HepG2 (cell line): Measurements from ENCODE around the gene IGFBP6. TPM values are rescaled to one million over a fixed set of nuclear protein-coding genes. Genes with fewer than 3 reads are reported as not detected.

Experiments used
- HDAC6 ChIP-seq: fragments of 200-600 bp; sonication (generic); IDR thresholded peaks from 2 replicates; pipeline ENCODE4 v1.7.0; 2017; ENCODE audit warnings: mild to moderate bottlenecking, antibody characterized with exemption, low read length, low read depth
- HHEX ChIP-seq: IDR thresholded peaks from 2 replicates; pipeline ENCODE4 v1.6.1; 2016; ENCODE audit warnings: control low read depth
- HIVEP1 ChIP-seq: sonication (generic); formaldehyde crosslinking; IDR thresholded peaks from 2 replicates; pipeline ENCODE4 v1.4.0; 2020; ENCODE audit warnings: mild to moderate bottlenecking, missing genetic modification reagents
- HNRNPH1 ChIP-seq: fragments of 200-400 bp; formaldehyde crosslinking; optimal IDR thresholded peaks from 2 replicates; pipeline ENCODE3; 2017; ENCODE audit warnings: mild to moderate bottlenecking, low read depth, low read length
- HNRNPUL1 ChIP-seq: fragments of 200-400 bp; formaldehyde crosslinking; IDR thresholded peaks from 2 replicates; pipeline ENCODE4 v1.6.1; 2017; ENCODE audit warnings: low read depth, mild to moderate bottlenecking, low read length, moderate library complexity
- KDM6A ChIP-seq: IDR thresholded peaks from 2 replicates; pipeline ENCODE4 v1.6.1; 2016; ENCODE audit warnings: low read depth
- MEIS1 ChIP-seq: sonication (generic); formaldehyde crosslinking; IDR thresholded peaks from 2 replicates; pipeline ENCODE4 v1.9.0; 2021; ENCODE audit warnings: mild to moderate bottlenecking, missing genetic modification reagents, moderate library complexity, borderline replicate concordance
- MIER3 ChIP-seq: IDR thresholded peaks from 2 replicates; pipeline ENCODE4 v1.6.1; 2016; ENCODE audit warnings: missing compliant biosample characterization, borderline replicate concordance
- NR2C2 ChIP-seq: sonication (generic); formaldehyde crosslinking; IDR thresholded peaks from 2 replicates; pipeline ENCODE4 v1.4.0; 2020; ENCODE audit warnings: missing genetic modification reagents, mild to moderate bottlenecking, moderate library complexity, borderline replicate concordance
- ONECUT2 ChIP-seq: sonication (generic); formaldehyde crosslinking; IDR thresholded peaks from 2 replicates; pipeline ENCODE4 v1.4.0; 2020; ENCODE audit warnings: missing genetic modification reagents
- PCBP2 ChIP-seq: fragments of 200-400 bp; formaldehyde crosslinking; optimal IDR thresholded peaks from 2 replicates; pipeline ENCODE3; 2018; ENCODE audit warnings: low read length, low read depth; ENCODE audit not compliant: poor library complexity, severe bottlenecking
- PLRG1 ChIP-seq: fragments of 450-650 bp; conservative IDR thresholded peaks from 2 replicates; pipeline ENCODE4 v1.6.1; 2016
- RARG ChIP-seq: sonication (generic); formaldehyde crosslinking; IDR thresholded peaks from 2 replicates; pipeline ENCODE4 v1.4.0; 2020; ENCODE audit warnings: low read depth, mild to moderate bottlenecking, missing genetic modification reagents
- REL ChIP-seq: sonication (generic); formaldehyde crosslinking; conservative IDR thresholded peaks from 2 replicates; pipeline ENCODE4 v1.8.0; 2022; ENCODE audit warnings: mild to moderate bottlenecking, missing genetic modification reagents, moderate library complexity
- SKI ChIP-seq: fragments of 450-650 bp; IDR thresholded peaks from one replicate; pipeline ENCODE4 v1.6.1; 2018; ENCODE audit warnings: mild to moderate bottlenecking; ENCODE audit not compliant: partially characterized antibody
- SRSF1 ChIP-seq: fragments of 200-400 bp; formaldehyde crosslinking; optimal IDR thresholded peaks from 2 replicates; pipeline ENCODE3; 2017; ENCODE audit warnings: mild to moderate bottlenecking, low read depth, low read length, moderate library complexity
- STAT5B ChIP-seq: sonication (generic); formaldehyde crosslinking; IDR thresholded peaks from 2 replicates; pipeline ENCODE4 v1.4.0; 2020; ENCODE audit warnings: missing genetic modification reagents
- ZFAT ChIP-seq: sonication (generic); formaldehyde crosslinking; conservative IDR thresholded peaks from 2 replicates; pipeline ENCODE4 v1.8.1; 2023; ENCODE audit warnings: missing genetic modification reagents, inconsistent platforms
- ZFP36 ChIP-seq: fragments of 150-350 bp; IDR thresholded peaks from 2 replicates; pipeline ENCODE4 v1.6.1; 2018; ENCODE audit warnings: borderline replicate concordance, low read length, low read depth; ENCODE audit not compliant: partially characterized antibody
- ZKSCAN5 ChIP-seq: sonication (generic); formaldehyde crosslinking; IDR thresholded peaks from 2 replicates; pipeline ENCODE4 v1.5.1; 2020; ENCODE audit warnings: mild to moderate bottlenecking, missing genetic modification reagents
- ZNF143 ChIP-seq: sonication (generic); formaldehyde crosslinking; IDR thresholded peaks from 2 replicates; pipeline ENCODE4 v1.4.0; 2020; ENCODE audit warnings: missing genetic modification reagents
- ZNF256 ChIP-seq: sonication (generic); formaldehyde crosslinking; conservative IDR thresholded peaks from 2 replicates; pipeline ENCODE4 v1.4.0; 2020; ENCODE audit warnings: missing genetic modification reagents
- ZNF282 ChIP-seq: fragments of 450-650 bp; IDR thresholded peaks from 2 replicates; pipeline ENCODE4 v1.6.1; 2018; ENCODE audit not compliant: partially characterized antibody
- ZNF33A ChIP-seq: sonication (generic); formaldehyde crosslinking; IDR thresholded peaks from 2 replicates; pipeline ENCODE4 v1.5.1; 2020; ENCODE audit warnings: missing genetic modification reagents, mild to moderate bottlenecking, moderate library complexity, borderline replicate concordance
- ZNF558 ChIP-seq: sonication (generic); formaldehyde crosslinking; IDR thresholded peaks from 2 replicates; pipeline ENCODE4 v1.9.0; 2022; ENCODE audit warnings: mild to moderate bottlenecking, missing genetic modification reagents, borderline replicate concordance
- ZNF713 ChIP-seq: sonication (generic); formaldehyde crosslinking; IDR thresholded peaks from 2 replicates; pipeline ENCODE4 v1.4.0; 2020; ENCODE audit warnings: mild to moderate bottlenecking, missing genetic modification reagents
- ZNF879 ChIP-seq: sonication (generic); formaldehyde crosslinking; IDR thresholded peaks from 2 replicates; pipeline ENCODE4 v1.8.1; 2023; ENCODE audit warnings: missing genetic modification reagents
- ZSCAN29 ChIP-seq: sonication (generic); formaldehyde crosslinking; conservative IDR thresholded peaks from 2 replicates; pipeline ENCODE4 v1.4.0; 2020; ENCODE audit warnings: mild to moderate bottlenecking, missing genetic modification reagents
- ZUFSP ChIP-seq: sonication (generic); formaldehyde crosslinking; IDR thresholded peaks from 2 replicates; pipeline ENCODE4 v1.9.0; 2021; ENCODE audit warnings: missing genetic modification reagents, mild to moderate bottlenecking, borderline replicate concordance
- polyA plus RNA-seq, 8 experiments: library from polyadenylated mRNA; depleted of rRNA in 3 of 8; stranded (reverse) in 7 of 8; unstranded in 1 of 8; fragments of >200 nt; fragmentation: Illumina TruSeq in 4 of 8; extraction: Trizol in 4 of 8; gene quantifications; 2 replicates each; pipeline versions ENCODE4 v1.2.1 to v1.2.3, GENCODE V29; 2011 to 2016; ENCODE audit warnings: low read depth in 4 of 8, missing spikeins in 1 of 8, mixed read lengths in 1 of 8; ENCODE audit not compliant: insufficient read depth in 1 of 8
- total RNA-seq, 5 experiments: library from RNA; depleted of rRNA; stranded (reverse); fragments of >200 nt; fragmentation: Illumina TruSeq; extraction: Trizol; gene quantifications; 2 replicates each; pipeline ENCODE4 v1.2.3, GENCODE V29; 2016; ENCODE audit warnings: low read depth in 1 of 5
- TF ChIP-seq, protein P1 (sequence below): sonication (generic); formaldehyde crosslinking; IDR thresholded peaks from 2 replicates; pipeline ENCODE4 v1.4.0; 2020; ENCODE audit warnings: missing genetic modification reagents, mild to moderate bottlenecking, borderline replicate concordance

Gene IGFBP6
- total and polyA plus RNA-seq, 2 of the 13 experiments (the other 11 are each of a cell fraction or from before 2014, with no cell fraction given) = 3.9 to 25.2 TPM

DNA sequence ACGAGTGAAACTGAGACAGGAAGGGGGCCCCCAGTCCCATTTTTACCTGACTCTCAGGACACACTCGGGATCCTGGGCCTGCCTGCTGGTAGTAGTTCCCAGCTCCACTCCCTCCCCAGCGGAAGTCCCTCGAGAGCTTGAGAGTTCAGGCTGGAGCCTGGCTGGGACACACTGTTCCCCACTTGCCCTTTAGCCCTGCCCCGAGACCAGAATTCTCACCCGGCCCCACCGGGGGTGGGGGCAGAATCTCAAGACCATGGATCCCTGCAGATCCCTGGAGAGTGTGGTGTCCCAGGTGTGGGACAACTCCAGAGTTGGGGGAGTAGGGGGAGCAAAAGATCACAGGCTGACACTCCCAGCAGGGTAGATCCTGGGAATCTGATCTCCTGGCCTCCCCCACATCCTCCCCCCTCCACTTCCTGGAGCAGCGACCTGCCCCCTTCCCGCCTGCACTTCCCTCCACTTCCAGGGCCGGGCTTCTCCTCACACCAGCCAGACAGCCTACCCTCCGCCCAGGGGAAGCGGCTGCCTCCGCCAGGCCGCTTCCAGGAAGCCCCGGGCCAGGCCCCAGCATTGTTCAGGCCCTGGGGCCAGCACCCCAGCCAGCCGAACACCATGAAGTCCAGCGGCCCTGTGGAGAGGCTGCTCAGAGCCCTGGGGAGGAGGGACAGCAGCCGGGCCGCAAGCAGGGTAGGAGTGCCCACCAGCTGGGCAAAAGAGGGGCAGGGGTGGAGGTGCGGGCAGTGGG, 47.7 kb upstream of the IGFBP6 start, which contains the start of gene TNS2 (continued):
- TF ChIP-seq RARG (no peak), SKI (no peak), PLRG1 (no peak), REL (no peak), KDM6A (CRISPR knock-in tag) (no peak), ZNF713 (CRISPR knock-in tag) (no peak), HDAC6 (no peak), ZNF282 (no peak), ONECUT2 (CRISPR knock-in tag) (no peak), NR2C2 (CRISPR knock-in tag) (no peak), MIER3 (CRISPR knock-in tag) (no peak), ZKSCAN5 (CRISPR knock-in tag) (no peak), HHEX (CRISPR knock-in tag) (no peak), STAT5B (CRISPR knock-in tag) (no peak), HNRNPUL1 (no peak), ZNF256 (CRISPR knock-in tag) (no peak), ZNF33A (CRISPR knock-in tag) (no peak), HNRNPH1 (no peak), ZFAT (CRISPR knock-in tag) (no peak), SRSF1 (peak; percentile 23), ZNF879 (no peak), ZNF558 (CRISPR knock-in tag) (no peak), MEIS1 (CRISPR knock-in tag) (no peak), ZUFSP (CRISPR knock-in tag) (no peak), ZSCAN29 (CRISPR knock-in tag) (0 out of 2 replicates have a peak, but pooled peaks have one; percentile 16), ZFP36 (no peak), PCBP2 (no peak), ZNF143 (CRISPR knock-in tag) (no peak), HIVEP1 (CRISPR knock-in tag) (peak; percentile 63; the same call in 1 of the 2 replicates)
- TF ChIP-seq, protein P1, sequence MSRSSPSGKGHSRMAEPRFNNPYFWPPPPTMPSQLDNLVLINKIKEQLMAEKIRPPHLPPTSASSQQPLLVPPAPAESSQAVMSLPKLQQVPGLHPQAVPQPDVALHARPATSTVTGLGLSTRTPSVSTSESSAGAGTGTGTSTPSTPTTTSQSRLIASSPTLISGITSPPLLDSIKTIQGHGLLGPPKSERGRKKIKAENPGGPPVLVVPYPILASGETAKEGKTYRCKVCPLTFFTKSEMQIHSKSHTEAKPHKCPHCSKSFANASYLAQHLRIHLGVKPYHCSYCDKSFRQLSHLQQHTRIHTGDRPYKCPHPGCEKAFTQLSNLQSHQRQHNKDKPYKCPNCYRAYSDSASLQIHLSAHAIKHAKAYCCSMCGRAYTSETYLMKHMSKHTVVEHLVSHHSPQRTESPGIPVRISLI (CRISPR knock-in tag) = no peak
